ENCODE results near the gene PCP4.

The PCP4 gene

DNA sequence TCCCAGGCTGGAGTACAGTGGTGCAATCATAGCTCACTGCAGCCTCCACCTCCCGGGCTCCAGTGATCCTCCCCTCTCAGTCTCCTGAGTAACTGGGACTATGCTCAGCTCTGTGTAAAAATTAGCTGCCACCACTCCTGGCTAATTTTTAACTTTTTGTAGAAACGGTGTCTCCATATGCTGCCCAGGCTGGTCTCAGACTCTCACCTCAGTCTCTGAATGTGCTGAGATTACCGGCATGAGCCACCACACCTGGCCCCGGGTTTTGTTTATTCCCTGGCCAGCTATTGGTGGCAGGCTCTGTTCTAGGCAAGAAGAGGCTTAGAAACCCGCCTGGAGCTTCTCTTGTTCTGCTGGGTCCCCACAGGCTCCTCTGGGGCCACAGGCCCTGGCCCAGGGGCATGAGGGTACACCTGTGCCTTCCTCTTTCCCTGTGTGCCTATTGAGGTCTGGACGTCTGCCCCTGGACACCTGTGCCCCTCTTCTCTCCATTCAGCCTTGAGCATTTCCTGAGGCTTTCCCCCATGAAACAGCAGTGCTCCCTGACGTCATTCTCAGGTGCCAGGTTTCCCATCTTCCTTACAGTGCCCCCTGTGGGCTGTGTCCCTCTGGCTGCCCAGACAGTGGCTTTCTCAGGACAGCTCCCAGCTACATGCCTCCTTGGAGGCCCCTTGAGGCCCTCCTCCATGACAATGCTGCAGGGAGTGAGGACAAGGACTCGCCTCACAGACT is 57.5 kb downstream of the PCP4 start:
- DNase-seq = no peak

DNA sequence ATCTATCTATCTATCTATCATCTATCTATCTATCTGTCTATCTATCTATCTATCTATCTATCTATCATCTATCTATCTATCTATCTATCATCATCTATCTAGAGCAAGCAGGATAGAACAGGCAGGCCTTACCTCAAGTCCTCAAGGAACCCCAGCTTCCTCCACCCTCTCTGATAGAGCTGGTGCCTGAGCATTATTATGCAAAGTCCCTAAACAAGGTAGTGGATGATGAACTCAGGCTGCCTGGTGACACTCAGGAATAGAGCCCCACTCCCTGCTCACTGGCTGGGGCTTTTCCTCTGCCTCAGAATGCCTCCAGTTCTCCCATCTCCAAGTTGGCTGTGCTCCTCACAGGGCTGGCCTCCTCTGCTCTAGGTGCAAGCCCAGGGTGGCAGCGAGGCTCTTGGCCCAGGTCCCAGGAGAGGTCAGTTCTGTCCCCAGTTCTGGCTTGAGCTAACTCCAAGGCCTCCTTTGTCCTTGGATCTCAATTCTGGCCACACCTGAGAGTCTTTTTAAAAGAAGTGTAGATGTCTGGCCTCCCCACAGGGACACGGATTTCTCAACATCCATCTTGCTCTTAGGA is 60.2 kb downstream of the PCP4 start:
- DNase-seq = no peak

DNA sequence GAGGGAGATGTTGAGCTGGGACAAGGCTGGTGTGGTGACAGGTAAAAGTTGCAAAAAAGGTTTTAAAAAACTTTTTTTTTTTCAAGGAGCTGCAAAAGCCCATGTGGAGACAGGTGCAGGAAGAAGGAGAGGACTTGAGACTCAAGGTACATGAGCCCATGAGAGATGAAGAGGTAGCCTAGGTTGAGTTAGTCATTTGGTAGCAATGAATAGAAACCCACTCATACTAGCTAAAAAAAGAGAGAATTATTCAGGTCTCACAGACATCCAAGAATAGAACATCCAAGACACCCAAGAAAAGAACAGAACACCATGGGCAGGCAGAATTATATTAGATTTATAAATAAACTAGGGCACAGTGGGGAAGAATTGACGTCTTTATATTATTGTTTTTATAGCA is 65.1 kb downstream of the PCP4 start:
- DNase-seq = no peak

DNA sequence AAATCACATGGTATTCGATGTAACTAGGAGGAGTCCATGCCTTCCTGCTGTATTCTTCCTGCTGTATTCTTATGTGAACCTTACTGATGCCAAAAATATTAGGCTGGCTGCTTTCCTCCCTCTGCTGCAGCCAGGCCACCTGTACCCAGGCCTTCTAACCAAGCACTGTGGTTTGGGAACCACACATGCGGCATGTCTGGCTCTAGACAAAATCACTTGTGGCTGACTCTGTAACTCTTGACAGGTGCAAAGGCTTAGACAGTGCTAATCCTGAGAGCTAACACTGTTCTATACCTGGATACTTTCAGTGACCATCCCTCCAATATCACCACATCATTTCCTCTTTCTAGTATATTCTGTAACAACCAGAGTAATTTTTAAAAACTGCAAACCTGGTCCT is 67.7 kb downstream of the PCP4 start:
- DNase-seq = no peak

DNA sequence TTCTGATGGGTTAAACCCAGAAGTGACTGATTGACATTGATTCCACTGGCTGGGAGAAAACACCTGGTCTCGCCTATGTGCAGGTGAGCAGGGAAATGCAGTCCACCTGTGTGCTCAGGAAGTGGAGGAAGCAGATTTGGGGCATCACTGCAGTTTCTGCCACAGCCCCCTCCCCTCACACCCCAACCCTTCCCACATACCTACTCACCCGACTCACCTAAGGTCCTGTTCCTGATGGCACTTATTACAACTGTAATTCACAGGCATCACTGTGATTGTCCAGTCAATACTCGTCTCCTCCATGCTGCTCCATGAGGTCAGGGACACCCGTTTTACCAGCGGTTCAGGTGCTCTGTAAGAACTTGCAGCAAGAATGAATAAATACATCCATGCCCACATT is 68.5 kb downstream of the PCP4 start:
- DNase-seq = no peak

DNA sequence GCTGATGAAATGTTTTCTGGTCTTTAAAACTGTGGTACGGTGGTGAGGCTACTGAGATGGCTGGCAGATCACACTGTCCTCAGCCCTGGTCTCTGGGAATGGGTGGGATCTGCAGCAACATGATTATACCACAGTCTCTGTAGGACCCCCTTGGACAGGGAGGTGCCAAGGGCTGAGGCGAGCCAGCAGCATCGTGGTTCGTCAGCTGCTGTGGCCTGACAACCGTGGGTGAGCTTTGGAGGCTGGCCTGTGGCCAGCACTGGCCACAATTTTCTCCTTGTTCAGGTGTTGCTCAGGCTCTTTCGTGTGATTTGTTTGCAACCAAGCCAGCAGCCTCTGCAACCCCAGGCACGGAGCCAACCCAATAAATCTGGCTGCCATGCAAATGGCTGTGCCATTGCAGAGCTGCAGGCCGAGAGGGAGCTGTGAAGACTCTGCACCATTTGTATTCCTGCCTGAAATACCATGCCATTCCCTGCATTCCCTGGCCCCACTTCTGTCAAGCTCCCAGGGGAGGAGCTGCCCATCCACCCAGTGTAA is 70.9 kb downstream of the PCP4 start:
- no peak for DNase-seq

DNA sequence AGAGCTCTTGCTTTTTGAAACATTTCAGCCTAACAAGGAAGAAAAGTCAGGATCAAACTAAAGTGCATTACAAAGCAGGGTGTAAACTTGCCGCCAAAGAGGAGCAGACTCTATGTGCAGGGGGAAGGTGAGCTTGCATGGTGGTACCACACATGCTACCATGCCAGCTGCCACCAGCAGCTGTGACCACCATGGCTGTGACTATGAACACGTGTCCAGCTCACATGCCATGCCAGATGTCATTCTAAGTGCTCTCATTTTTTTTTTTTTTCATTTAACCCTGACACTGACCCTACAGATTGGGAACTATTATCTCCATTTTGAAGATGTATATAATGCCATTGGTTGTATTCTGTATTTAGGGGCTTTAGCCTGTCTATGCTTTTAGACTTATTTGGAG is 79.0 kb downstream of the PCP4 start:
- DNase-seq = no peak

DNA sequence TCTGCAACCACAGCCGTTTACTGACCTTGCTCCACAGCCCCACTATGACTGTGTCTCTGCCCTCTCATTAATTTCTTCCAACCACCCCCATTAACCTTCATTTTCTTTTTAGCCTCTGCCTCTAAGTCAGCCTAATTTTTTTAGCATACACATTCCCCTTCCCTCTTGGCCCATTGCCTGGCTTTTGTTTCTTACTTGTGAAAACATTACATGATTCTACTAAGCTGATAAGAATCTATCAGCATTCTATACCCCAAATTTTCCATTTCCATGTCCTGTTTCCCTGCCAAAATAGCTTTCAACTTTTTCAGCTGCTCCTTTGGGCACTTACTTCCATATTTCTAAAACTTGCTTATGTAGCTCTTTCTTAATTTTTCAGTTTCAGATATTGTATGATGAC is 79.8 kb downstream of the PCP4 start:
- DNase-seq = no peak

DNA sequence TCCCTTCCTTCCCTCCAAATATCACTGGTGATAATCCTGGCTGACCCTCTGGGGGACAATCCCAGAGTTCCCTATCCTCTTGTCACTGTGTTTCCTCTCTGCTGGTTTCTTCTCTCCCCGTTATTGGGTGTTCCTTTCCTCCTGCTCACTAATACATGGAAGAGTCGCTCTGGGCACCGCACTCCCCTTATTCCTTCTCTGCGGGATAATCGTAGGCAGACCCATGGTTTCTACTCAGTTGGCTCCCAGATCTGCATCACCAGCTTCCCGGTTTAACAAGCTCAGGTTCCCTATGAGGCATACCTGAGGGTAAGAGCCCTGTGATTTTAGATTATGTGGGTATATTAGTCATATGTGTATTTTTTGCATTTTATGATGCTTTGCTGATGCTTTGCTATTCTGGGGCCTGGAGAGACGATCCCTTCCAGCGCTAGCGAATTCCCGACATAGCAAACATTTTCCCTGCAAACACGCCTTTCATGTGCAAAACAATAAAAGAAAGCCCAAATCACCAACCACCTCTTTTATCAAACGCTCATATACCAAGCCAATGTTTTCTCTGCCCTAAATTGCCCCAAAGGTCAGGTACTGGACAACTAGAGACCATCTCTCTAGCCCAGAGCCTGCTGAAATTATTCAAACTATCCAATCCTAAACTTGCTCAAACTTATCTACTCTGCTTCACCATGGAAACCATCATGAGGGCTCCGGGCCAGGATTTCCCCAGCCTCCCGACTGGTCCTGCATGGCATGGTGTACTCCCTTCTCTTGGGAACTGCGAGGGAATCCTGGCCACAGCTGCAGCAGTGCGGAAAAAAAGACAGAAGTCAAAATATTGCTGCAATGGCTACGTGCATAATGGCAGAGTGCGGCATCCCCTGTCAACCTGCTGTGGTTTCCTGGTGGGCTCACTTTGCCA is 84.2 kb downstream of the PCP4 start:
- DNase-seq = no peak

DNA sequence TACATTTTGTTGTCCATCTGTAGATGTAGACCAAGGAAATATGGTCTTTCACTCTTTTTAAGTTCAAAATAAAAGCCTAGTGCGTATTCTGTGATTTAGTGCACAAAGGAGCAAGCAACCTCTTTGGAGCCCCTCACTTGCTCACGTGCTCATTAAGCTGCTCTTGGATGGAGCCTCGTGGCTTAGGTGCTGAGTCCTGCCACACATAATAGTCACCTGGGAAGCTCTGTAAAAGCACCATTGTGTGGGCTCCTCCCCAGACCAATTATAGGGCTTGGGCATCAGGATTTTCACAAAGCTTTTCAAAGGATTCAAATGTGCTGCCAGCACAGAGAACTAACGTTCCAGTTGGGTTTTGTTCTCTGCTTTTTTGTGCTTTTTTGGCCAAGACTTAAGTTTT is 85.0 kb downstream of the PCP4 start:
- DNase-seq = no peak

DNA sequence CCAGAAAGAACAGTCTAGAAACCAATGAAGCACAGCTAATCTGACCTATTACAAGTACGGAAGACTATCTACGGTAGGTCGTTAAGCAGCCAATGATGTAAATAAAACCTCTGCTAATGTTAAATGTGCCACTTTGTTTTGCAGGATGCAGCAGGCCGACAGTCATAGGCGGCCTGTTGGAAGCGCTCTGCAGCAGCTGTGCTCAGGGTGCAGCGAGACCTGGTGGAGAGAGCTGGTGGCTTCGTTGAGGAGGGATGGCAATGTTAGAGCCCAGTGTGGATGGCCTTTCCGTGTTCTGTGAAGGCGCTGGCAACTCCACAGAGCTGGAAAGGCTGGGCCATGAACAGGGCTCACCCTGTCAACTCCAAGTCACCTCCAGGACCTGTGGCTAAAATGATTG is 87.3 kb downstream of the PCP4 start:
- no peak for DNase-seq

DNA sequence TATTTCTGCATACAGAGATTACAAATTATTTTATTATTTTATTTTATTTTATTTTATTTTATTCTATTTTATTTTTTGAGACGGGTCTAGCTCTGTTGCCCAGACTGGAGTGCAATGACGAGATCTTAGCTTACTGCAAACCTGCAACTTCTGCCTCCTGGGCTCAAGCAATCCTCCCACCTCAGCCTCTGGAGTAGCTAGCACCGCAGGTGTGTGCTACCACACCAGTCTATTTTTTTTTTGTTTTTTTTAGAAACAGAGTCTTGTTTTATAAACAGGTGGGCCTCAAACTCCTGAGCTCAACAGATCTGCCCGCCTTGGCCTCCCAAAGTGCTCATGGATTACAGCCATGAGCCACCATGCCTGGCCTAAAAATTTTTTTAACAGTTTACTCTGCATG is 88.1 kb downstream of the PCP4 start:
- DNase-seq = no peak

DNA sequence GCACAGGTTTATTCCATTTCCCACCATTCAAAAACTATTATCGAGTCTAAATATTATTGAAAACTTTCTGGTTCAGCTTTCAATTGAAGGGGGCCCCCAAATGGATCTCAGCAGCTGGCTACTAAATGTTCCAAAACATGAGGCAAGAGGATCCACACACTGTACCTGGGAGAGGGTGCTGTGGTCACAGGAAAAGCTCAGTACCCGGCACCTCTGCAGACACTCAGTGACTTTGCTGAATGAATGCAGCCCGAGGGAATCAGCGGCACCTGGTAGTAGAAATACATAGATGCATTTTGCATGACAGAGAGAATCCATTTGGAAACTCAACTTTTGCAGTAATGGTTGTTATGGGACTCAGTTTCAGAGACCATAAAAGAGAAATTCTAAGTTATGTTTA is 89.3 kb downstream of the PCP4 start:
- DNase-seq = no peak

DNA sequence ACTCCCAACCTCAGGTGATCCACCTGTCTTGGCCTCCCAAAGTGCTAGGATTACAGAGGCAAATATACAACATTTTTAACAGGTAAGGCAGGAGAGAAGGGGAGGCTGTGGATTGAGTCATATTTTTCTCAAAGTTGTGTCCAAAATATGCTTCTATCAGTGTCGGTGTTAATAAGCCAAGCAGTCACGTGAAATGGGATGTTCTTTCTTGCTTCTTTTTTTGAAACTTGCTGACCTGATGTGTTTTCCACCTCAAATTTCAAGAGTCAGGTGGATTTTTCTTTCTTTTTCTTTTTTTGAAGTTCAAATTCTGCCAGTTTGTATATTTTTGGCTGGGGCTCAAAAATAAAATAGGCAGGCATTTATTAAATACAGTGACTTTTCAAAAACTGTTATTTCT is 91.5 kb downstream of the PCP4 start:
- DNase-seq = no peak

DNA sequence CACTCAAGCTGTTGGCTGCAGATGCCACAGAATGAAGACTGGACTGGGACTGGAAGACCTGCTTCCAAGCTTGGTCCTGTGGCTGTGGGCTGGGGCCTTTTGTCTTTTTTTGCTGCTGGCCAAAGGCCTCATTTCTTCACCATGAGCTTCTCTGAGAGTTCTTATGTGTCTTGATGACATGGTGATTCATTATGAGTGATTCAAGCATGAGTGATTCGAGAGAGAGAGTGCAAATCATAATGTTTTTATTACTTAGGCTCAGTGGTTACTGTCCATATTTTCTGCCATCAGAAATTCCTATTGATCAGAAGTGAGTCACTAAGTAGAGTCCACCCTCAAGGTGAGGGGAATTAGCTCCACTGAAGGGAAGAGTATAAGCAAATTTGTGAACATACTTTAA is 94.0 kb downstream of the PCP4 start:
- no peak for DNase-seq

DNA sequence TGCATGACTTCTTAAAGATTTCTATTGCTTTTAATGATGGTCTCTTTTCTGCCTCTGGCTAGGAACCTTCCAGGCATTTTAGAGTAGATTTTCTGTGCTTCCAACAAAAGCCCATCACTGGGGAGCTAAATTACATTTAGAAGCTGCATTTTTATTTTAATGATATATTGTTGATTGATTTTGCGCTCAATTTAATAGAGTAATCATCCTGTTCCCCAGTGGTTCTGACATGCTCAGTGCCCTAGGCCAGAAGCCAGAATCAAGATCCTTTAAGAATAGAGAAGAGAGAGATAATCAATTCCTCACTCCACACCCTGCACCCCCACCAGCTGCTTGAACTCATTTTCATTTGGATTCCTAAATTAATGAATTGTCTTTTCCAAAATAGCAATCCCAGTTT is 97.8 kb downstream of the PCP4 start:
- DNase-seq = no peak

DNA sequence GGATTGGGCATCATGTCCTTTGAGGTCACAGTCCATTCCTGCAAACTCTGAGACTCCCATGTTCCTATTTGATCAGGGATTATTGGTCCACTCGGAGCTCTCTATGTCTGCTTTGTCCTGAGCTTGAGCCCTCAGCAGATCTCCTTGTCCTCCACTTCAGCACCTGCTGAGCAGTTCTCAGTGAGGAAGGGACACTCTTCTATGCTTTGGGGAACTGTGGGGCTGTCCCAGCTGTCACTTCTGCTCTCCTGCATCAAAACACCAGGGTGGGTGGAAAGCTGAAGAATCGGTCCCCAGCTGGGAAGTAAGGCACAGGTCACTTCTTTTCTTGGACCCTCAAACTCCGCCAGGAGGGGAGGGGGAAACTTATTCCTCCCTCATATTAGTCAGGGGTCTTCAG is 99.5 kb downstream of the PCP4 start:
- DNase-seq = no peak

DNA sequence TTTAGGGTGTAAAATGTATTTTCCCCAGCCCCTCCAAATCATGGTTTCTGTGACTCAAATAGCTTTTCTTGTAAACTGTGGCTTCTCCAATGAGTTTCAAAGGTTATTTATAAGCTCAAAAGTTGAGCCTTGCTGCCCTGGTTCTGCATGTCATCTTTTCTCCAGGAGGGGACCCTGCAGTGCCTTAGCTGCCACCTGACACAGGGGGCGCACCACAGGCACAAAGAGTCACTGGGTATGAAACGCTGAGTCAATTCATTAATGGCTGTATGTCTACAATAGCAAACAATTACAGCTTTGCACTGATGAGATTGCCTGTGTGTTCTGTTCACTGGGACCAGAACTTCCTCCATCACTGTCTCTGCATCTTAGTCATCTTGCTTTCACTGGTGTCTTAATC is 100.8 kb downstream of the PCP4 start:
- DNase-seq = no peak

DNA sequence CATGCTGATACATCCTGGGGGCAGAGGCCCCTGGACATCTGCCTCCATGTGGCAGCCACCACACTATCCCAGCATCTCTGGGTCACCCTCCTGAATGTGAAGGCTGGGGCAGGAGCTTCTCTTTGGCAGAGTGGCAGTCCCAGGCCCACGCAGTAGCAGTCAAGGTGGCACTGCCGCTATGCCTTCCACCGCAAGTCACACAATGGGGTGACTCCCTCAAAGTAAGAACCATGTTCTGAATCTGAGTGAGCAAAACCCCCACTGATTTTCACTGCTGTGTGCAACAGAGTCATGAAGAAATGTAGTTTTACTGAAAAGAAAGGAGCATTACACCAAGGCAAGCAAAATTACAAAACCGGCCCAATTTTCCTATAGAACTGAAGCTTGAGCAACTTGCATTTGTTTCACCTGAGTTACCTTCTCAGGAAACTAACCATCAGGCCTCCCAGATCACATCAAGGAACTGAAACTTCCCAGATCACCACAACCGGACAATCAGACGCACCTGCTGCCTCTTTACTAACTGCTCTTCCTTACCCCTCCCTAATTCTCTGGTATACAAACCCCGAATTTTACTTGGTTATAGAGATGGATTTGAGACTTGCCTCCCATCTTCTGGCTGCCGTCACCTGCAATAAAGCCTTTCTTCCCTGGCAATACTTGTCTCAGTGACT is 102.6 kb downstream of the PCP4 start:
- DNase-seq = no peak

DNA sequence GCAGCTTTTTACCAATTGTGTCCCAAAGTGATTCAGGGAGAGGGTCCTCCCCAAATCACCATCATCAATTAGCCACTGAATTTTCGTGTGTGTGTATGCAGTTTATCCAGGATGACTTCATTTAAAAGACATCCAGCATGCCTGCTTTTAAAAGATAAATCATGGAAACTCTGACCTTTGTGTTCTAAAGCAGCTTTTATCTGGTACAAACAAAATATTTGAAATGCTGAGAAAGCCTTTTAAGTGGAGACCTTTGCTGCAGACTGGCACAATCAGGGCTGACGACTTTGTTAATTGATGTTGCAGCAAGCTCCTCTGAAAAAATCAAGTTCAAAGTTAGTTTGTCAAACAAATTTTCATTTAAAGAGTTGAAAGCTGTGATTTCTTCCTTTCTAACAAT is 104.7 kb downstream of the PCP4 start:
- DNase-seq = no peak

DNA sequence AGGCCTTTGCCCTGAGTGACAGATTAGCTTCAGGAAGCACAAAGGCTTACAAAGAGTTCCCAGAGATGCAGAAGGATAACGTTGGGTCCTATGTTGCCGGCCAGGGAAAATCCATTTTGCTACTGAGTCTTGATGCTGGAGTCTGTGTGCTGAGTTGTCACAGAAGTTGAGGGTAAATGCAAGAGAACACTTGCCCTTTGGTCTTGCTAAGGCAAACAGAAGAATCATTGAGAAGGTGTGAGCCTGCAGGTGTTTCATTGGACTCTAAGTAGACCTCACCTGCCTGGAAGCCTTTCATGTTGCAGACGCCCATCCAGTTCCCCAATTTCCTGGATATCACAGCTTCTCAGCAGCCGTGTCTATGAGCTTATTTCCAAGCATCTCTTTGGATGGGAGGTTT is 105.2 kb downstream of the PCP4 start:
- DNase-seq = no peak

DNA sequence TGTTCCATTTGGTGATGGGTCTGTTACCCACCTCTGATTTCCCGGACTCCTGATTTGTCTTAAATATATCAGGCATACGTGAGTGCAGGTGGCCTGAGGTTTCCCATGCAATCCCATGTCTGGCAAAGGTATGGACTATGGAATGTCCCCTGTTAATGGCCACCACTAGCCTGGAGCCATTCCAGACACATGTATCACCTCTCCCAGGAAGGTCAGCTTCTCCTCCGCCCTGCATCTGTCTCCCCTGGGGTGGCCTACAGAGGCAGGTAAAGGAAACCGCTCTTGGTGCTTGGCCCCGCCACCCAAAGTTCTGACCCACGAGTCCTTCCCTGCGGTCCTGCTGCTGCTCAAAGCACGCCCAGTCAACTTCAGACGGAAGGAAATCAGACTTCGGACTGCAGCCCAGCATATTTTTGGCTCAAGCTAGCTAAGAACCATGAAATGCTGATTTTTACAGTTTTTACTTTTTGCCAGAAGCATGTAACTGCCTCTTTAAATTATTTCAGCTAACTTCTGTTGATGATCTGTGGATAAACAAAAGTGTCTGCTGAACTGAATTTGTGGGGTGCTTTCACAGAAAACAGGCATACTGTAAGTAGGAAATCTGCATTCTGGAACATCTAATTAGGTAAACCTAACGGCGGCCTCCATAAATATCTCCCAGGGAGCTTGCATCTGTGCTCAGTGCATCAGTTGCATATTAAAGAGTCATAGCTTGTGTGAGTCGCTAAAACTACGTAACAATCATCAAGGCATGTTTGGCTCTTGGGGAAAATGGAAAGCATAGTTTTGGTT is 105.9 kb downstream of the PCP4 start:
- no peak for DNase-seq

All from stimulated activated CD8-positive, alpha-beta memory T cell treated with anti-CD3 and anti-CD28 coated beads, Interleukin-4, amount 100 ng/mL, for 48 hours (primary cell).